ENCODE measurements around the gene UBE2I. TPM values are rescaled to one million over a fixed set of nuclear protein-coding genes. Genes with fewer than 3 reads are reported as not detected.

Gene UBE2I
- total RNA-seq, 1 experiment from 2014 or later: 71.3 TPM

- ChIA-PET POLR2A (ENCODE audit: unreplicated experiment) (no interaction called here), CTCF (no interaction called here)
- intact Hi-C loops (cut with micrococcal nuclease): no loop called here
- Histone ChIP-seq H3K79me2 (ENCODE audit: low read length) (peaks cover 15% of the 10 kb centered on the region), H3K4me1 (ENCODE audit: insufficient read depth, low read length) (peaks cover 13% of the 10 kb centered on the region; the same call in 1 of the 2 replicates), H3F3A (ENCODE audit: low read length, unreplicated experiment) (no peaks in the 10 kb centered on the region), H3K27me3 (ENCODE audit: low read length) (no peaks in the 10 kb centered on the region), H4K20me1 (ENCODE audit: low read length) (peaks cover 14% of the 10 kb centered on the region), H3K9me3 (ENCODE audit: low read length) (no peaks in the 10 kb centered on the region), H3K9ac (ENCODE audit: low read length) (no peak overlapping the region), H3K27ac (ENCODE audit: low read length) (no peak overlapping the region), H3K4me2 (ENCODE audit: low read length) (no peak overlapping the region), H3K4me3 (ENCODE audit: low read length) (no peak overlapping the region), H2AFZ (ENCODE audit: low read length) (no peak overlapping the region), H3K9me2 (replicated peaks; ENCODE audit: low read length) (no peaks in the 10 kb centered on the region), H3K36me3 (ENCODE audit: low read depth, low read length) (no peaks in the 10 kb centered on the region)
- DNase-seq (no peak), ATAC-seq (no peak)
- TF ChIP-seq EZH2 (IDR thresholded peaks at IDR 0.05; ENCODE audit: low read length, unreplicated experiment) (no peak), EZH2phosphoT487 (IDR thresholded peaks at IDR 0.05; ENCODE audit: borderline replicate concordance, low read length) (no peak)
- TF ChIP-seq, protein P1, sequence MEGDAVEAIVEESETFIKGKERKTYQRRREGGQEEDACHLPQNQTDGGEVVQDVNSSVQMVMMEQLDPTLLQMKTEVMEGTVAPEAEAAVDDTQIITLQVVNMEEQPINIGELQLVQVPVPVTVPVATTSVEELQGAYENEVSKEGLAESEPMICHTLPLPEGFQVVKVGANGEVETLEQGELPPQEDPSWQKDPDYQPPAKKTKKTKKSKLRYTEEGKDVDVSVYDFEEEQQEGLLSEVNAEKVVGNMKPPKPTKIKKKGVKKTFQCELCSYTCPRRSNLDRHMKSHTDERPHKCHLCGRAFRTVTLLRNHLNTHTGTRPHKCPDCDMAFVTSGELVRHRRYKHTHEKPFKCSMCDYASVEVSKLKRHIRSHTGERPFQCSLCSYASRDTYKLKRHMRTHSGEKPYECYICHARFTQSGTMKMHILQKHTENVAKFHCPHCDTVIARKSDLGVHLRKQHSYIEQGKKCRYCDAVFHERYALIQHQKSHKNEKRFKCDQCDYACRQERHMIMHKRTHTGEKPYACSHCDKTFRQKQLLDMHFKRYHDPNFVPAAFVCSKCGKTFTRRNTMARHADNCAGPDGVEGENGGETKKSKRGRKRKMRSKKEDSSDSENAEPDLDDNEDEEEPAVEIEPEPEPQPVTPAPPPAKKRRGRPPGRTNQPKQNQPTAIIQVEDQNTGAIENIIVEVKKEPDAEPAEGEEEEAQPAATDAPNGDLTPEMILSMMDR (conservative IDR thresholded peaks at IDR 0.05; ENCODE audit: low read depth, low read length): no peak
- no TSS peak for BruUV-seq (replicated peaks)
Observed at GRCh38 chr16:1306334-1306733, 3.1 kb upstream of the UBE2I start.

DNA sequence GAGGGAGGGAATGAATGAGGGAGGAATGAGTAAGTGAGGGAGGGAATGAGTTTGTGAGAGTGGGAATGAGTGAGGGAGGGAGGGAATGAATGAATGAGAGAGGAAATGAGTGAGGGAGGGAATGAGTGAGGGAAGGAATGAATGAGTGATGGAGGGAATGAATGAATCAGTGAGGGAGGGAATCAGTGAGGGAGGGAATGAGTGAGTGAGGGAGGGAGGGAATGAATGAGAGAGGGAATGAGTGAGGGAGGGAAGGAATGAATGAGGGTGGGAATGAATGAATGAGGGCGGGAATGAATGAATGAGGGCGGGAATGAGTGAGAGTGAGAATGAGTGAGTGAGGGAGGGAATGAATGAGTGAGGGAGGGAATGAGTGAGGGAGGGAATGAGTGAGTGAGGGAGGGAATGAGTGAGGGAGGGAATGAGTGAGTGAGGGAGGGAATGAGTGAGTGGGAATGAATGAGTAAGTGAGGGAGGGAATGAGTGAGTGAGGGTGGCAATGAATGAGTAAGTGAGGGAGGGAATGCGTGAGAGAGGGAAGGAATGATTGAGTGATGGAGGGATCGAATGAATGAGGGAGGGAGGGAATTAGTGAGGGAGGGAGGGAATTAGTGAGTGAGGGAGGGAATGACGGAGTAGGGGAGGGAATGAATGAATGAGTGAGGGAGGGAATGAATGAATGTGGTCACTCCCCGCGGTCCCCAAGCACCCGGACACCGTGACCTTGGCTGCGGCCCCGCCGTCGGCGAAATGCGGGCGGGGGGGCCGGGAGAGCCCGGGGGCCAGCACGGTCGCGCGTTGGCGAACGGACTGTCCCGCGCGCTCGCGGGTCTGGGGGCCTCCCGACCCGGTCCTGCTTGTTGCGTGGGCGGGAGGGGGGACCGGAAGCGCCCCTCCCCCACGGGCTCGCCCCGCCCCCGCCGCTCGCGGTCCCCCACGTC lies 1.1 kb upstream of the UBE2I start:
- peaks cover 15% of the 10 kb centered on the region; the same call in 1 of the 2 replicates for H3K4me1 ChIP-seq (ENCODE audit: insufficient read depth, low read length)
- intact Hi-C loops (cut with micrococcal nuclease): no loop called here
- ATAC-seq (peak; percentile 16), DNase-seq (peak; percentile 49)
- no peaks in the 10 kb centered on the region for H3K9me3 ChIP-seq (ENCODE audit: low read length)
- peak overlapping the region; percentile 75; the same call in 1 of the 2 replicates for H2AFZ ChIP-seq (ENCODE audit: low read length)
- POLR2A ChIA-PET (ENCODE audit: unreplicated experiment): no interaction called here
- peak overlapping the region; percentile 98; the same call in 1 of the 2 replicates for H3K4me2 ChIP-seq (ENCODE audit: low read length)
- H3K27me3 ChIP-seq (ENCODE audit: low read length): no peaks in the 10 kb centered on the region
- peak overlapping the region; percentile 100; the same call in 1 of the 2 replicates for H3K9ac ChIP-seq (ENCODE audit: low read length)
- 0 out of 2 replicates have a peak, but pooled peaks cover 7% of the 10 kb centered on the region for H3K36me3 ChIP-seq (ENCODE audit: low read depth, low read length)
- H3K9me2 ChIP-seq (replicated peaks; ENCODE audit: low read length): no peaks in the 10 kb centered on the region
- TF ChIP-seq EZH2 (IDR thresholded peaks at IDR 0.05; ENCODE audit: low read length, unreplicated experiment): no peak
- TF ChIP-seq EZH2phosphoT487 (IDR thresholded peaks at IDR 0.05; ENCODE audit: borderline replicate concordance, low read length): no peak
- TF ChIP-seq, protein P1 (conservative IDR thresholded peaks at IDR 0.05; ENCODE audit: low read depth, low read length): no peak
- peaks cover 32% of the 10 kb centered on the region for H4K20me1 ChIP-seq (ENCODE audit: low read length)
- H3F3A ChIP-seq (ENCODE audit: low read length, unreplicated experiment): no peaks in the 10 kb centered on the region
- H3K79me2 ChIP-seq (ENCODE audit: low read length): peaks cover 35% of the 10 kb centered on the region
- no TSS peak for BruUV-seq (replicated peaks)
- CTCF ChIA-PET: no interaction called here
- H3K27ac ChIP-seq (ENCODE audit: low read length): peak overlapping the region; percentile 40; the same call in 1 of the 2 replicates
- peak overlapping the region; percentile 79 for H3K4me3 ChIP-seq (ENCODE audit: low read length)

Measured in PC-3 (cell line).